Central memory CD4-positive, alpha-beta T cell (primary cell): Measurements from ENCODE around the gene SLC45A3.

Source experiments
- DNase-seq: peaks from one replicate; pipeline ENCODE4 v3.0.0; 2022

SLC45A3 gene

DNA sequence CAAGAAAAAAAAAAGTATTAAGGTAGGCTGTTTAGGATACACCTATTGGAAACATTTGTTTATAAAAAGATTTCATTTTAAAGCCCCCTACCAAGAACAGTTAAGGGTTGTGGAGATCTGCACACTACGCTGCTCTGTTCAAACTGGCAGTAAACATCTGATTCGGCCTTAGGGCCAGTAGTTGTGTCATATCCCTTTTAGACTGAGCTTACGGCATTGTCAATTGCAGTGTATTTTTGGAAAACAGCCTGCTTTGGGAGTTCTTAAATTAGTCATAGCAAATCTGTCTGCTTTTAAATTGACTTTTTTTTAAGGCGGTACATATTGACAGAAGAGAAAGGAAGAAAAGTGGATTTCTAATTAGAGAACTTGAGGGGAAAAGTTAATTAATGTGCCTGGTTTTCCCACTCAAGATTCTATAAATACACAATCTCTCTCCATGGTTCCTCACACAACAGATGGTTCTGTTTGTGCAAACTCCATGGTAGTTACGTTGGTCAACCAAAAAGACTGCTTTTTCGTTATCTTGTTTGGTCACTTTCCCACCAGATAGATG, 46.8 kb downstream of the SLC45A3 start:
- no peak for DNase-seq

DNA sequence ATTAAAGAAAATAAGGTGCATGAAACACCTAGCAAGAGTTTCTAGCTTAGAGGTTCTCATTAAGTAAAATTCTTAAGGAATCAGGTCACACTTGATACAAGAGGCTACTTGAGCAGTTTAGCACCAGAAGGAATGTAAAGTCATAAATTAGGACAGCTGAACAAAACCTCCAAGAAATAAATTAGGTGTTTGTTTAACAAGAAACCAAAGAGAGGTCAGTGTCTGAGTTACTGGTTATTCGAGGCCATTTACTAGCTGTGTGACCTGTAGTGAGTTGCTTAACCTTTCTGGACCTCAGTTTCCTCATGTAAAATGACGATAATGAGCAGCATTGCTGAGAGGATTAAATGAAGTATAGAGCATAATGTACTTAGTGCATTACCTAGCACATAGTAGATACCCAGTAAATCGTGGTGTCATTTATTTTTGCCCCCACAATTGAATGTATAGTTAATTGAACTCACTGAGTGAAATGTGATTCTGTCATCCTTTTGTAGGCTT, 47.6 kb downstream of the SLC45A3 start:
- DNase-seq, result peak; percentile 2

DNA sequence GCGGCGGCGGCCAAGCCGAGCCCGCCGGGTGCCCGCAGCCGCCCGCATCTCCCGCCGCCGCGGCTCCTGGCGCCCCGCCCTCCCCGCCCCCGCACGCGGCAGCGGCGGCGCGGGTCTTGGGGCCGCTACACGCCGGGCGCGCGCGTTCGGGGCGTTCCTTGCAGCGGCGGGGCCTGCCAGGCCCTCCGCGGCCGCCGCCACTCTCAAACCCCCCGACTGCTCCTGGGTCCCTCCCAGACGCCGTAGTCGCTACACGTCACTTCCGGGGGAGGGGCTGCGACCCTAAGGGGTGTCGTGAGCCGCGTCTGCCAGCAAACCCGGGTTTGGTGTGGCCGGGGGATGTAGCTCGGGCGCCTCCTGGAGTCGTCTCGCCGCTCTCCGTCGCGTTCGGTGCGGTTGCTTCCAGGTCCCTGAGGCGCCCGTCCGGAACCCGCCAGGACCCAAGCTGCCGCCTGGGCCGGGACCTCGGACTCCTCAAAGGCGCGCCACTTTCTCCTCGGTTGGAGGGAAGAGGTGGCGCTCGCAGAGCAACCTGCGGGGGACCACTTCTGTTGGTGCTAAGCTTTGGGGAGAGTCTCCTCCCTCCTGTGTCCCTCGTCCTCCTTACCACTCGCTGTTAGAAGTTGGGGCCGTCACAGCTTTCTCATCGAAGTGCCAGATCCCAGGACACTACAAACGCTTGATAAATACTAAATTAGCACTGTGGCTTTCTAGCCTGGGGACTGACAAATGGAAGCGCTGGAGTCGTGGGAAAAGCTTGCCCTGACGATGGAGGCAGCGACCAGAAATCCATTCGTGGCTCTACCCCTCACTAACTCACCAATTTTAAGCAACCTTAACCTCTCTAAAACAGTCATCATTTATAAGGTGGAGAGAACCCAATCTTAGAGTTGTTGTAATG, 48.3 kb downstream of the SLC45A3 start, which contains the start of gene ELK4:
TSS of gene ELK4 (minus strand) at position 244 of the 901 bp plus-strand sequence. CDS start 8,129 bp downstream, outside the sequence.
- peak; percentile 99 for DNase-seq

DNA sequence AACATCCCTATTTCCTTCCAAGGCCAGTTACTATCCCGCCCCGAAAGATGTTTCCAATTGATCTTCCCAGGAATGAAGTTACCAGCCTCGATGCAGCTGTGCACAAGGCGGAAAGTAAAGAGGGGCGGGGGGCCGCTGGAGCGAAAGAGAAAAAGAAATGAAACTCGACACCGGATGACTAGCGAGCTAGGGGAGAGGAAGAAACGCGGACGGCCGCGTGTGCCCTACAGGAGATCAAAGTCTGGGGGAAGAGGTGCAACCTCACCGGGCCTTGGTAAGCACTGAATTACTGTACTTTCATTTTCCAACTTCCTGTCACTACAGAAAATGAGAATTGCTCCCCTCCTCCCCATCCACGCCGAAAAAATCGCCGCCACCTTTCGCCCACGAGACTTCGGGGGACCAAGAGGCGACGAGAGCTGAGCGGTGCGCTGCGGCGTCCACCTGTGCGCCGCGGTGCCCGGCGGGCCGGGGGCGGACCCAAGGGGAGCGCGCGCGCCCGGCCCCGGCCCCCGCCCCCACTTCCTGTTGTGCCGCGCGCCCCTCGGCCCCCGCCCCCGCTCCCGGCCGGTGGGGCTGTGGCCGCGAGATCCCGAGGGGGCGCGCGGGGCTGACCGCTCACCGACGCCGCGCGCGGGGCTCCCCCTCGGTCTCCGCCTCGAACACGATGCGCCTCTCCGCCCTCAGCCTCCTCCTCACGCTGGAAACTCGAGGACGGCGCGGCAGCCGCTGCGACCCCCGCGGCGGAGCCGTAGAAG, 49.1 kb downstream of the SLC45A3 start:
- peak; percentile 88 for DNase-seq

DNA sequence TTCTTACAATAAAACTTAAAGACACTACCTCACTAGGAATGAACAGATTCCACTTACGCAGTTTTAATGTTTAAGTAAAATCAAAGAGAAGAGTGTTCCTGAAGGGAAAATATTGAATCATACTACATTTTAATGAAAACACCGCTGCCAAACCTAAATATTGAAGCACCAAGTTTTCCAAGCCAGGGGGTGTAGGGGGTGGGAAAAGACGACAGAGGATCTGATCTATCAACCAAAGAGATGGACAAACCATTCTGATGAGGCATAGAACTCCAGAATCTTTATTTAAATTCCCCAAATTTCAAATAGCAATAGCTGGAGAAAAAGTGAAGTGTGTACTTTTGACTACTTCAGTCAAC, 49.7 kb downstream of the SLC45A3 start:
- no peak for DNase-seq

DNA sequence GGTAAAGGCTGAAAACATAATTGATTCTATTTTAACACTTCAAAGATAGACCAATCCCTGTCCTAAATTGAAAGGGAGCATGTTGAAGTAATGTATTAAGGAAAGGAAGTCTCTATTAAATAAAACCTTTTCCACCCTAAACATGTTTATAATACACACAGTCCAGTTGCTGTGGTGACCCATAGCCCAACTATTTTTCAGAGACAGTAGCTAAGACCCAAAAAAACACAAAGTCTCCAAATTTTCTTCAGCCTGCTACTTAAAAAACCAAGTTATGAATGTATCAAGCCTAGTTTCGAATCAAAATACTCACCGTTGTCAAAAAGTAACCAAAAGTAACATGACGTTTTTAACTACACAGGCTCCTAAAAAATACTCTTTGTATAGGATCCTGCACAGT, 50.1 kb downstream of the SLC45A3 start:
- DNase-seq, result no peak

DNA sequence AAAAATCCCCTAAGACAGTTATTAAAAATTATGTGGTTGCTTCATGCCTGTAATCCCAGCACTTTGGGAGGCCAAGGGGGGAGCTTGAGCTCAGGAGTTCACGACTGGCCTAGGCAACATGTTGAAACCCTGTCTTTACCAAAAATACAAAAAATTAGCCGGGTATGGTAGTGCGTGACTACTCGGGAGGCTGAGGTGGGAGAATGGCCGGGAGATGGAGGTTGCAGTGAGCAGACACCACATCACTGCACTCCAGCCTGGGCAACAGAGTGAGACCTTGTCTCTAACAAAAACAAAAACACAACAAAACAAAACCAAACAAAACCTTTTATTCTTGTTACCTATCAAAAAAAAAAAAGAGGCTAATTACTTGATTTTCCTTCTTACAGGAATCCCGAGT, 50.6 kb downstream of the SLC45A3 start:
- no peak for DNase-seq

DNA sequence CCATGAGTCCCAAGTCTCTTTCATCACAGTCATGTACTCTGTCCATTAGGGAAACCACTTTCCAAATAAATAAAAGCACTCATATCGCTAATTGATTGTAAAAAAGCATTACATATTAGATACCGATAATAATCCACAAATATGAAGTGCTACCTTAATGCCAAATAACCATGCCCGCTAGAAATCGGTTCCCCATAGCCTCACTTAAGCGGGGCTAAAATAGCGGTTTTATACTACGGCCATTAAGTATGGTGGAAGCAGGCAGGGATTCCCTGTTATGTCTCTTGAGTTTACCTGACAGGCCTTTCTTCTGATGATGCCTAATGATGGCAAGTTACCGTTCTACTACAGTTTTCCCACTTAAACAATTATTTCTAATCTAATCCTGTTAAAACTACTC, 52.4 kb downstream of the SLC45A3 start:
- DNase-seq, result no peak

DNA sequence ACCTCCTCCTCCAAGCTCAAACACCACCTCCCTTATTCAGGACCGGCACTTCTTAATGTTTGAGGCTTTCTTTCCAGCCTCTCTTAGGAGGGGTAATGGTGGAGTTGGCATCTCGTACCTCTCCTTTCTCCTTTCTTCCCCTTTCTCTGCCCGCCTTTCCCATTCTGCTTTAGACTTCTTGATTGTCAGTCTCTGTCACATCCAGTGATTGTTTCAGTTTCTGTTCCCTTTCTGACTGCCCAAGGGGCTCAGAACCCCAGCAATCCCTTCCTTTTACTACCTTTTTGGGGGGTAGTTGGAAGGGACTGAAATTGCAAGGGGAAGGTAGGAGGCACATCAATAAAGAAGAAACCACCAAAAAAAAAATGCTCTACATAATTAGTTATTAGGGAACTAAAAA, 54.1 kb downstream of the SLC45A3 start:
- DNase-seq, result no peak

DNA sequence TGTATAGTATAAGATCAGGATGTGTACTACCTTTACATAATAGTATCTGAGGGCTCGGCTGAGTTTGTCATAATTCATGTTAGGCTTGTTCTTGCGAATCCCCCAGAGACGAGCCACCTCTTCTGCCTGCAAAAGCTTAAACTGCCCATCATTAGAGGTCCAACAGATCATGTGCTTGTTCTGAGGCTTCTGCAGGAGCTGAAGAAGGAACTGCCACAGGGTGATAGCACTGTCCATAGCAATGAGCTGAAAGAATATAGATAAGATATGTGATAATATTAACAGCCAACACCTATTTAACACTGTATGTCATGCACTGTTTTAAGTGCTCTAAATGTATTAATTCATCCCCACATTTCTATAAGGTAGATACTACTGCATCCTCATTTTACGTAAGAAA, 56.7 kb downstream of the SLC45A3 start:
- DNase-seq, result no peak

DNA sequence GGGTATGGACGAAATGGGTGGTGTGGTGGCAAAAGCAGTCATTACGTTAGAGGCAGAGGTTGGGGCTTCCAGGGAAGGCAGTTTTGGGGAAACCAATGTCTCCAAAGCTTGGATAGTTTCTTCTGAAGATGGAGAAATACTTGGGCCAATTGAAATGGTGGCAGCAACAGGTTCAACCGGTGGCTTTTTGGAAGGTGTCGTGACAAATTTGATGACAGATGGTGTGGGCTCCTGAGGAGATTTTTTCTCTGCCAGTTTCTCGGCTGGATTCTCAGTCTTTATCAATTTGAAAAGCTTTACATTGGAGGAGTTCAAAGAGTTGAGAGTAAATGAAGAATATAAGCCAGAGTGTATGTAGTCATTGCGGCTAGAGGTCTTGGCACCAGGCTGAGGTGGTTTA, 60.0 kb downstream of the SLC45A3 start:
- no peak for DNase-seq

DNA sequence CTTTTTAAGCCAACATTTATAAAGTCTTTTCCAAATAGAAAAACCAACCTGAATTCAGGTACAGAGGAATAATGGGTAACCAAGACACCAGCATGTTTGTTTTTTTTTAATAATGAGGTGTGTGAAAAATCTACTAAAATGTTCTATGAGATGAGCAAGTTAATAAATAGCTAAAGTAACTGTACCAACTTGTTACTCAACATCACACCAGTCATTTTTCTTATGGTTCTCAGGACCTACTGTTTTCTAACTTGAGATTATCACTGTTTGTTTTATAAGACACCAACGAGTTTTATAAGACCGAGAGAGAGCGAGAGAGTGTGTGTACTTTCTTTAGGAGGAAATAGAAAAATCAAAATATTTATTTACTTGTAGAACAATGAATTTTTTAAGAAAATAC, 60.9 kb downstream of the SLC45A3 start:
- DNase-seq, result no peak

DNA sequence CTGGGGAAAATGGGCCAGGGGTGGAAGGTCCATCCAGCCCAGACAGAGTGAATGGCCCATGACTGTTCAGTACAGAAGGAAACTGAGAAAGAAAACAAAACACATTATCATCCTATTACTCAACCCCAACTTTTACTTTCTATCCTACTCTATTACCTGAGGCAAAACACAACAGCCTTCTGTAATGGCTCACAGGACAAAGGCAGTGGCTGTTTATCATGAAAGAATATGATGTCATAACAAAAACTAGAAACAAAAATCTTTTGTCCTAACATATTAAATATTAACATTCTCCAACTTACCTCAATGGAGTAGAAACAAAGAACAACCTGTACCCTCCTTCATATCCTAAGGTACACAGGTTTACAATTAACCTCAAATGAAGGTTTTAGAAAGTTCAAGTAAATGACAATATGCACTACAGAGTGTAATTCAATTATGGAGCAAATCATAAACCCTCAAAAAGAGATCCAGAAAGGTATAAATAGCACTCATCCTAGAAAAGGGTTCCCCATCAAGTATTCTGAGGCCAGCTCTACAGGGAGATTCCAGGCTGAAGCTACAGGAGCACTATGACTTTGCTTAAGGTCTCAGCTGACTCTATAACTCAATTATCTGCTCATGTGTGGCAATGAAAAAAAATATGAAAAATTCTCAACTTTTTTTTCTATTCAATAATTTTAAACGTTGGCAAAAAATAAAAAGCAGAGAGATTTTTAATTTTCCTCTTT, 63.6 kb downstream of the SLC45A3 start:
- DNase-seq, result no peak

DNA sequence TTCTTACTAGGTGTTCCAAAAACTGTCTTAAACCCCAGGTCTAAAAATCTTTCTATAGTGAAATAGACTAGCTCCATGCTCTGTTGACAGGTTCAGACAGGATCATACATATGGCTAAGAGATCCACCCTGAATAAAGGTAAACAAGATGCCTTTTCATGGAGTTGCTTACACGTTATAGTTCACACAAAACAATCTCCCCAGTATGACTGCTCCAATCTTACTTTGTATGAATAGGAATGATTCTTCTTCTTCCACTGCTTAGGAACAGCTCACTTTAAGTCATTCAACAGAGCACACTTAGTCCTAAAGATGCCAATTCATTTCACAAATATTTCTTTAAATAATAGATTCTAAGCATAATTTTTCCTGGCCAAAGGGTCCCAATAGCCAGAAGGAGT, 64.5 kb downstream of the SLC45A3 start:
- DNase-seq, result no peak

DNA sequence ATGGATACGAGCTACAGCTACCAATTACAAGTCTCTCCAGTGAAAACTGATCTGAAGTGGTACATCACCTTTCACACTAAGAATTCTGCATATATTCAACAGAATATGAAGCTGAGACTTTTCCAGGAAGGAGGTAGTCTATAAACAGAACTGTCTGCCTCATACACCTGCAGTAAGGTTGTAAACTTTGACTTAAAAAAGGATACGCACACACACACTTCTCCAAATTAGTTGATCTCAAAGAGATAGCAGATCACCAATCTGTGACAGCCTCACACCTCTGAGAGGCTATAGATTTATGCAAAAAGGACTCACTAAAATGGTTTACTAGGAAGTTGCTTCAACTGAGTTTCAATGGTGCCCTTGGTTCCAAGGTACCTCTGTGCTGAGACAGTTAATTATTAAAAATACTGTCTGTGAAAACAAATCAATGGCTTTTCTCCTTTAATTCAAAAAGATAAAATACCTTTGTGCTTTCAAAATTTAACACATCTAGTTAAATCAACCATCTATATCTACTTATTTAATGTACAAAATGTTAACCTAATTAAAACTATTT, 66.4 kb downstream of the SLC45A3 start:
- DNase-seq, result no peak

DNA sequence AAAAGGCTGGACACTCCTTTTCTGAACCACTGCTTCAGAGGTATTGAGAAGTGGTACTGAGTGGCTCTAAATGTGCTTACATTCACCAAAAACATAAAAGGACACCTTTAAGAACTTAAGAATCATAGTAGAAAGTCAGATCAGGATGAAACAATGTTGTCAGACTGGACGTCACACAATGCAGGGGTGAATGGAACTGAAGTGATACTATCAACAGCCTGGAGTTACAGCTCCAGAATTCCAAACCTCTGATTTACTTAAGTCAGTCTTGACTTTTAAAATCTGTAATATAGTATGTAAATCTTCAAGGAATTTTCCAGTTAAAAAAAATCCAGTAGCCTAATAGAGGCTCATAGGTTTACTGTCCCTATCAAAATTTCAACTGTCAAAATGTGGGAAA, 67.8 kb downstream of the SLC45A3 start:
- DNase-seq, result no peak

DNA sequence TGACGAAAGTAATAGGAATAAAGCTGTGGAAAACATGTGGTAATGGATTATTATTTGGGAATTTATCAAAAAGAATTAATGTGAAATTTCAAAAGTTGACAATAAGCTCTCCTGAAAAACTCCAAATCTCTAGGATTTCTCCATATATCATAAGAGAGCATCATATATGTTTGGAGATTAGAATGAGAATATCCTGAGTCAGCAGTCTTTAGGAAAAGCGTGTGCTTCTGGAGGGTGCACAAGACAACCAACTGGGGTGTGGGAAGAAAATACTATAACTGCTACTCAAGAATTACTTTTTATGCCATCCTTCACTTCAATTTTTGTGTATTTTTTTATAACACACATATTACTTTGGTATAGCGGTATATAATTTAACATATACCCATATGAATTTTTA, 68.2 kb downstream of the SLC45A3 start:
- no peak for DNase-seq

DNA sequence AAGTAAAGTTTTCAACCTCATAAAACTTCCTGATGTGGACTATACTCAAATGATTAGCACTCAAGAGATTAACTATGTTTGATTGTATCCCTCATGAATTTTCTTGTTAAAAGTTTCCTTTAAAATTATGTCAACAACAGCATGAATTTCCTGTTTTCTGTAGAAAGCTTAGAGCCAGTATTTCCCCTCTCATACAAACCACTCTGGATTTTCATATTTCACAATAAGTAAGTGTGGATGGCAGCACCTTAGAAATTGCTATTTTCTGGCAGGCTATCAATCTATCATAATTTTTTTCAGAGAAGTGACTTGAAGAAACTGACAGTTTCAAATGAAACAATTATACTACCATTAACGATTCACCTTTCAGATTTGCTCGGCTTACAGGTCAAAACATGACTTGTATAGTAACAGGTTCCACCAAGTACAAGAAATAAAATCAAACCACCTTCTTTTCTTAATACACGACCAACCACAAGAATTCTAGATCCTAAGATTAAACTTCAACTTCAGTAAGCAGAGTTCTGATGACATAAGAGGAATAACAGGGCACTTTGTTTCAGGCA, 69.3 kb downstream of the SLC45A3 start:
- DNase-seq, result no peak

DNA sequence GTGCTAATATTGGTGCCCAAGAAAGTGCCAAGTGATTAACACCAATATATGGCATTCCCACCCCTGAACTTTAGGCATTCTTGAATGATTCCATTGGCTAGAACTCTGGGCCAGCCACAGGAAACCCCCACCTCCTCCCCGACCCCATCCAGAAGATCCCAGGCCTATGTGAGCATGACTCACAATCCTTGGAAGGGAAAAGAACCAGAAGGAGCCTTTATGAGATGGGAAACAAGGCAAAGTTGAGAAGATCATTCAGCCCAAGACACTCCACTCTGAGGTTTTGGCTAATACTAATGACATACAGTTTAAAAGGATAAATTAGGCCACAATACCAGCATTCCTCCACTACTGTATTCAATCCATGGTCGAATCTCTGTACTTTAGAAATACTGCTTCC, 70.3 kb downstream of the SLC45A3 start:
- DNase-seq, result no peak
